Gastrocnemius medialis (tissue), 4 donors: ENCODE measurements around the gene LHFPL4.
"Not testable (repeated sequence)": the region's sequence is repeated elsewhere in the genome, so short reads cannot be mapped to it uniquely, and the experiment has no call there.

ENCODE experiments used
- POLR2A ChIP-seq, 2 donors: fragments of 450-650 bp; IDR thresholded peaks; one replicate each; pipeline ENCODE4 v1.6.1; 2017; ENCODE audit warnings: antibody characterized with exemption in 2 of 2, mild to moderate bottlenecking in 2 of 2, moderate library complexity in 2 of 2
- TF ChIP-seq, protein P1 (sequence below), 5 experiments: fragments of 450-650 bp in 3 of 5; fragments of 200-600 bp in 2 of 5; sonication (generic) in 2 of 5; IDR thresholded peaks in 4 of 5; conservative IDR thresholded peaks in 1 of 5; 1 replicate in 4 of 5; 2 replicates in 1 of 5; pipeline ENCODE4 v1.5.1; 2016 to 2019; ENCODE audit warnings: antibody characterized with exemption in 5 of 5, mild to moderate bottlenecking in 3 of 5, moderate library complexity in 3 of 5

DNA sequence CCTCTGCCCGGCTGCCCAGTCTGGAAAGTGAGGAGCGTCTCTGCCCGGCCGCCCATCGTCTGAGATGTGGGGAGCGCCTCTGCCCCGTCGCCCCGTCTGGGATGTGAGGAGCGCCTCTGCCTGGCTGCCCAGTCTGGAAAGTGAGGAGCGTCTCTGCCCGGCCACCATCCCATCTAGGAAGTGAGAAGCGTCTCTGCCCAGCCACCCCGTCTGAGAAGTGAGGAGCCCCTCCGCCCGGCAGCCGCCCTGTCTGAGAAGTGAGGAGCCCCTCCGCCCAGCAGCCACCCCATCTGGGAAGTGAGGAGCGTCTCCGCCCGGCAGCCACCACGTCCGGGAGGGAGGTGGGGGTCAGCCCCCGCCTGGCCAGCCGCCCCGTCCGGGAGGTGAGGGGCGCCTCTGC is 38.2 kb upstream of the LHFPL4 start:
- TF ChIP-seq, protein P1, sequence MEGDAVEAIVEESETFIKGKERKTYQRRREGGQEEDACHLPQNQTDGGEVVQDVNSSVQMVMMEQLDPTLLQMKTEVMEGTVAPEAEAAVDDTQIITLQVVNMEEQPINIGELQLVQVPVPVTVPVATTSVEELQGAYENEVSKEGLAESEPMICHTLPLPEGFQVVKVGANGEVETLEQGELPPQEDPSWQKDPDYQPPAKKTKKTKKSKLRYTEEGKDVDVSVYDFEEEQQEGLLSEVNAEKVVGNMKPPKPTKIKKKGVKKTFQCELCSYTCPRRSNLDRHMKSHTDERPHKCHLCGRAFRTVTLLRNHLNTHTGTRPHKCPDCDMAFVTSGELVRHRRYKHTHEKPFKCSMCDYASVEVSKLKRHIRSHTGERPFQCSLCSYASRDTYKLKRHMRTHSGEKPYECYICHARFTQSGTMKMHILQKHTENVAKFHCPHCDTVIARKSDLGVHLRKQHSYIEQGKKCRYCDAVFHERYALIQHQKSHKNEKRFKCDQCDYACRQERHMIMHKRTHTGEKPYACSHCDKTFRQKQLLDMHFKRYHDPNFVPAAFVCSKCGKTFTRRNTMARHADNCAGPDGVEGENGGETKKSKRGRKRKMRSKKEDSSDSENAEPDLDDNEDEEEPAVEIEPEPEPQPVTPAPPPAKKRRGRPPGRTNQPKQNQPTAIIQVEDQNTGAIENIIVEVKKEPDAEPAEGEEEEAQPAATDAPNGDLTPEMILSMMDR (IDR thresholded peaks at IDR 0.05 in 4 of 5, conservative IDR thresholded peaks at IDR 0.05 in 1 of 5) = not testable (repeated sequence)
- TF ChIP-seq POLR2A (IDR thresholded peaks at IDR 0.05) = not testable (repeated sequence)
